ENCODE data around the gene RARB. TPM values are rescaled to one million over a fixed set of nuclear protein-coding genes. Genes with fewer than 3 reads are reported as not detected.

RARB gene
- total RNA-seq, 1 donor from 2014 or later, result 28.9 TPM

- no peak for DNase-seq (ENCODE audit: low read depth, low spot score)
Observed at GRCh38 chr3:25471081-25471768, 43.2 kb downstream of the RARB start.

GRCh38 chr3:25472153-25472552 is 44.1 kb downstream of the RARB start:
- DNase-seq (ENCODE audit: low read depth, low spot score), result no peak

- no peak for DNase-seq (ENCODE audit: low read depth, low spot score)
Observed at GRCh38 chr3:25472731-25473130, 44.7 kb downstream of the RARB start.

- no peak for DNase-seq (ENCODE audit: low read depth, low spot score)
Observed at GRCh38 chr3:25473246-25473645, 45.2 kb downstream of the RARB start.

- DNase-seq (ENCODE audit: low read depth, low spot score), result no peak
Observed at GRCh38 chr3:25474052-25474451, 46.0 kb downstream of the RARB start.

- no peak for DNase-seq (ENCODE audit: low read depth, low spot score)
Observed at GRCh38 chr3:25476639-25477038, 48.6 kb downstream of the RARB start.

- DNase-seq (ENCODE audit: low read depth, low spot score), result no peak
Observed at GRCh38 chr3:25478211-25478757, 50.2 kb downstream of the RARB start.

GRCh38 chr3:25478964-25479726 is 51.1 kb downstream of the RARB start:
- no peak for DNase-seq (ENCODE audit: low read depth, low spot score)

- DNase-seq (ENCODE audit: low read depth, low spot score), result no peak
Observed at GRCh38 chr3:25479727-25480010, 51.6 kb downstream of the RARB start.

GRCh38 chr3:25480811-25481210 is 52.7 kb downstream of the RARB start:
- no peak for DNase-seq (ENCODE audit: low read depth, low spot score)

- no peak for DNase-seq (ENCODE audit: low read depth, low spot score)
Observed at GRCh38 chr3:25481386-25481785, 53.3 kb downstream of the RARB start.

- DNase-seq (ENCODE audit: low read depth, low spot score), result peak; percentile 50
Observed at GRCh38 chr3:25483456-25483855, 55.4 kb downstream of the RARB start.

- no peak for DNase-seq (ENCODE audit: low read depth, low spot score)
Observed at GRCh38 chr3:25485673-25486072, 57.6 kb downstream of the RARB start.

GRCh38 chr3:25486932-25487331 is 58.9 kb downstream of the RARB start:
- DNase-seq (ENCODE audit: low read depth, low spot score), result no peak

GRCh38 chr3:25489858-25490593 is 62.0 kb downstream of the RARB start:
- no peak for DNase-seq (ENCODE audit: low read depth, low spot score)

GRCh38 chr3:25493246-25493645 is 65.2 kb downstream of the RARB start:
- peak; percentile 70 for DNase-seq (ENCODE audit: low read depth, low spot score)

GRCh38 chr3:25493786-25494185 is 65.7 kb downstream of the RARB start:
- peak; percentile 24 for DNase-seq (ENCODE audit: low read depth, low spot score)

GRCh38 chr3:25495304-25495703 is 67.2 kb downstream of the RARB start:
- DNase-seq (ENCODE audit: low read depth, low spot score), result no peak

GRCh38 chr3:25495726-25496253 is 67.7 kb downstream of the RARB start:
- no peak for DNase-seq (ENCODE audit: low read depth, low spot score)

- DNase-seq (ENCODE audit: low read depth, low spot score), result no peak
Observed at GRCh38 chr3:25497096-25497495, 69.0 kb downstream of the RARB start.

- DNase-seq (ENCODE audit: low read depth, low spot score), result no peak
Observed at GRCh38 chr3:25500706-25501210, 72.7 kb downstream of the RARB start.

GRCh38 chr3:25502233-25502632 is 74.2 kb downstream of the RARB start:
- no peak for DNase-seq (ENCODE audit: low read depth, low spot score)
